H9 (cell line): Measurements from ENCODE around the gene PLCH1. TPM values are rescaled to one million over a fixed set of nuclear protein-coding genes. Genes with fewer than 3 reads are reported as not detected.

Experiments
- DNase-seq: peaks from one replicate; pipeline ENCODE4 v3.0.0-alpha.2; 2017
- H2AFZ ChIP-seq: one replicate; pipeline ENCODE4 v1.6.1; 2013; ENCODE audit warnings: mild to moderate bottlenecking, low read length, control low read depth, moderate library complexity
- H2AK5ac ChIP-seq: 2 replicates; pipeline ENCODE4 v1.6.1; 2013; ENCODE audit warnings: low read length, control low read depth, mixed read lengths; ENCODE audit not compliant: insufficient read length
- H2BK120ac ChIP-seq: one replicate; pipeline ENCODE4 v1.6.1; 2013; ENCODE audit warnings: low read depth, mild to moderate bottlenecking, low read length, control low read depth, inconsistent platforms; ENCODE audit not compliant: poor library complexity, severe bottlenecking
- H2BK12ac ChIP-seq: 2 replicates; pipeline ENCODE4 v1.6.1; 2013; ENCODE audit warnings: low read length, control low read depth, mixed read lengths, low read depth; ENCODE audit not compliant: insufficient read length
- H2BK15ac ChIP-seq: 2 replicates; pipeline ENCODE4 v1.6.1; 2013; ENCODE audit warnings: low read depth, low read length, control low read depth
- H2BK20ac ChIP-seq: one replicate; pipeline ENCODE4 v1.6.1; 2013; ENCODE audit warnings: low read depth, mild to moderate bottlenecking, low read length, control low read depth, inconsistent platforms; ENCODE audit not compliant: poor library complexity, severe bottlenecking
- H2BK5ac ChIP-seq: 2 replicates; pipeline ENCODE4 v1.6.1; 2013; ENCODE audit warnings: low read length, control low read depth, mixed read lengths; ENCODE audit not compliant: insufficient read length
- H3K14ac ChIP-seq: 2 replicates; pipeline ENCODE4 v1.6.1; 2013; ENCODE audit warnings: low read length, control low read depth; ENCODE audit not compliant: insufficient read depth
- H3K18ac ChIP-seq: 2 replicates; pipeline ENCODE4 v1.6.1; 2013; ENCODE audit warnings: low read depth, mild to moderate bottlenecking, mixed read lengths, low read length, control low read depth; ENCODE audit not compliant: insufficient read length
- H3K23ac ChIP-seq: 2 replicates; pipeline ENCODE4 v1.6.1; 2013; ENCODE audit warnings: low read length, control low read depth, mixed read lengths, low read depth; ENCODE audit not compliant: insufficient read length
- H3K23me2 ChIP-seq: 2 replicates; pipeline ENCODE4 v1.6.1; 2013; ENCODE audit warnings: low read depth, mild to moderate bottlenecking, mixed read lengths, low read length, control low read depth; ENCODE audit not compliant: insufficient read length, poor library complexity, severe bottlenecking
- H3K27ac ChIP-seq: 2 replicates; pipeline ENCODE4 v1.5.1; 2013; ENCODE audit warnings: low read length, control low read depth, mixed read lengths, low read depth; ENCODE audit not compliant: insufficient read length
- H3K27me3 ChIP-seq: 2 replicates; pipeline ENCODE4 v1.6.1; 2013; ENCODE audit warnings: low read length, control low read depth, inconsistent platforms; ENCODE audit not compliant: insufficient read depth
- H3K4ac ChIP-seq: 2 replicates; pipeline ENCODE4 v1.6.1; 2013; ENCODE audit warnings: low read depth, mild to moderate bottlenecking, control low read depth, inconsistent platforms, low read length, moderate library complexity
- H3K4me1 ChIP-seq: 2 replicates; pipeline ENCODE4 v1.6.1; 2013; ENCODE audit warnings: low read length, control low read depth, inconsistent platforms; ENCODE audit not compliant: insufficient read depth
- H3K4me2 ChIP-seq: 2 replicates; pipeline ENCODE4 v1.6.1; 2013; ENCODE audit warnings: low read length, control low read depth, mixed read lengths; ENCODE audit not compliant: insufficient read length, insufficient read depth
- H3K56ac ChIP-seq: 2 replicates; pipeline ENCODE4 v1.6.1; 2013; ENCODE audit warnings: low read depth, mild to moderate bottlenecking, mixed read lengths, low read length, control low read depth; ENCODE audit not compliant: insufficient read length
- H3K79me1 ChIP-seq: 2 replicates; pipeline ENCODE4 v1.6.1; 2013; ENCODE audit warnings: low read depth, mild to moderate bottlenecking, moderate library complexity, low read length, control low read depth, inconsistent platforms; ENCODE audit not compliant: insufficient read depth, poor library complexity, severe bottlenecking
- H3K79me2 ChIP-seq: 2 replicates; pipeline ENCODE4 v1.6.1; 2013; ENCODE audit warnings: low read length, control low read depth, inconsistent platforms; ENCODE audit not compliant: insufficient read depth
- H3K9ac ChIP-seq: 2 replicates; pipeline ENCODE4 v1.6.1; 2013; ENCODE audit warnings: low read length, control low read depth, mixed read lengths; ENCODE audit not compliant: insufficient read length; ENCODE audit errors: extremely low read depth
- H3K9me3 ChIP-seq: one replicate; pipeline ENCODE4 v1.6.1; 2013; ENCODE audit warnings: low read depth, low read length, inconsistent platforms; ENCODE audit not compliant: control insufficient read depth
- H3T11ph ChIP-seq: one replicate; pipeline ENCODE4 v1.6.1; 2013; ENCODE audit warnings: mild to moderate bottlenecking, low read length, control low read depth, inconsistent platforms
- H4K20me1 ChIP-seq: one replicate; pipeline ENCODE4 v1.6.1; 2013; ENCODE audit not compliant: control insufficient read depth, insufficient read length, insufficient read depth
- H4K5ac ChIP-seq: 2 replicates; pipeline ENCODE4 v1.6.1; 2013; ENCODE audit warnings: low read depth, mild to moderate bottlenecking, mixed read lengths, low read length, control low read depth; ENCODE audit not compliant: insufficient read length
- H4K8ac ChIP-seq: replicated peaks from 2 replicates; pipeline ENCODE4 v1.6.1; 2013; ENCODE audit warnings: low read length, control low read depth, mixed read lengths, low read depth; ENCODE audit not compliant: insufficient read length
- H4K91ac ChIP-seq: 2 replicates; pipeline ENCODE4 v1.6.1; 2013; ENCODE audit warnings: low read depth, mild to moderate bottlenecking, moderate library complexity, mixed read lengths, low read length, control low read depth; ENCODE audit not compliant: insufficient read length
- H3K27ac Mint-ChIP-seq, 3 experiments: 2 replicates in 2 of 3; 3 replicates in 1 of 3; pipeline ENCODE4 v1.8.0; 2020 to 2021; ENCODE audit warnings: mixed read lengths in 3 of 3, mild to moderate bottlenecking in 1 of 3, moderate library complexity in 1 of 3
- H3K27me3 Mint-ChIP-seq: 2 replicates; pipeline ENCODE4 v1.8.0; 2021; ENCODE audit warnings: low read depth, mild to moderate bottlenecking, moderate library complexity, mixed read lengths
- H3K36me3 Mint-ChIP-seq, 3 experiments: 2 replicates in 2 of 3; 3 replicates in 1 of 3; pipeline ENCODE4 v1.8.0; 2020 to 2021; ENCODE audit warnings: low read depth in 3 of 3, mixed read lengths in 3 of 3; ENCODE audit not compliant: insufficient read depth in 1 of 3
- H3K4me1 Mint-ChIP-seq, 2 experiments: 2 replicates each; pipeline ENCODE4 v1.8.0; 2020; ENCODE audit warnings: mixed read lengths in 2 of 2
- H3K4me3 Mint-ChIP-seq, 2 experiments: 2 replicates in 1 of 2; 3 replicates in 1 of 2; pipeline ENCODE4 v1.8.0; 2020 to 2021; ENCODE audit warnings: mild to moderate bottlenecking in 2 of 2, mixed read lengths in 2 of 2, moderate library complexity in 1 of 2
- H3K9me3 Mint-ChIP-seq, 2 experiments: 2 replicates in 1 of 2; 3 replicates in 1 of 2; pipeline ENCODE4 v1.8.0; 2020; ENCODE audit warnings: mild to moderate bottlenecking in 2 of 2, mixed read lengths in 2 of 2, moderate library complexity in 1 of 2
- CTCF ChIP-seq: fragments of 200-600 bp; sonication (generic); conservative IDR thresholded peaks from 3 replicates; pipeline ENCODE4 v1.8.0; 2021; ENCODE audit warnings: antibody characterized with exemption, mild to moderate bottlenecking
- WGBS: extraction: QIAGEN DNeasy Blood & Tissue Kit; methylation state at CpG from one replicate; pipeline ENCODE4 v1.1.7; 2013; ENCODE audit warnings: missing lambda C conversion rate, low lambda C conversion rate, mixed read lengths; ENCODE audit not compliant: insufficient read length; ENCODE audit errors: extremely low coverage; 5-methylcytosine and 5-hydroxymethylcytosine counted together
- total RNA-seq: library from RNA; stranded (reverse); gene quantifications from 2 replicates; pipeline ENCODE4 v1.2.1, GENCODE V29; 2021

Gene PLCH1
- total RNA-seq, 1 experiment from 2014 or later = 19.0 TPM

- Histone ChIP-seq H3K9ac (no peak overlapping the region), H2BK5ac (no peak overlapping the region), H3K9me3 (no peaks in the 10 kb centered on the region), H3K18ac (no peak overlapping the region), H2BK20ac (no peak overlapping the region), H3K4me2 (no peak overlapping the region), H2AK5ac (no peak overlapping the region), H3K14ac (no peak overlapping the region), H2BK15ac (no peak overlapping the region), H3T11ph (no peak overlapping the region), H3K4me1 (no peaks in the 10 kb centered on the region), H3K27me3 (no peaks in the 10 kb centered on the region), H3K23ac (no peak overlapping the region), H2BK120ac (no peak overlapping the region), H2AFZ (no peak overlapping the region), H3K27ac (no peak overlapping the region), H3K79me1 (no peaks in the 10 kb centered on the region), H4K91ac (no peak overlapping the region), H3K79me2 (no peaks in the 10 kb centered on the region), H4K8ac (no peak overlapping the region), H4K5ac (no peak overlapping the region), H4K20me1 (no peaks in the 10 kb centered on the region), H3K56ac (no peak overlapping the region), H3K4ac (no peak overlapping the region), H2BK12ac (no peak overlapping the region), H3K23me2 (no peaks in the 10 kb centered on the region)
- WGBS = no CpG with 5 or more reads among the region's 4 CpGs
- no peak for TF ChIP-seq CTCF
- Mint-ChIP-seq H3K4me1 (peaks cover 3 to 5% of the 10 kb centered on the region in 2 experiments; a peak in 2 of 4 replicates), H3K27me3 (no peaks in the 10 kb centered on the region), H3K36me3 (no peaks in the 10 kb centered on the region), H3K27ac (no peak overlapping the region), H3K4me3 (no peak overlapping the region), H3K9me3 (no peaks in the 10 kb centered on the region)
- DNase-seq = no peak
Measured at GRCh38 chr3:155332716-155333115, 412.2 kb downstream of the PLCH1 start.
